ENCODE data around the gene EXOC7. TPM values are rescaled to one million over a fixed set of nuclear protein-coding genes. Genes with fewer than 3 reads are reported as not detected.
"Not testable (repeated sequence)": the region's sequence is repeated elsewhere in the genome, so short reads cannot be mapped to it uniquely, and the experiment has no call there.

Gene EXOC7
- total RNA-seq, 1 experiment from 2014 or later, result 117 TPM

DNA sequence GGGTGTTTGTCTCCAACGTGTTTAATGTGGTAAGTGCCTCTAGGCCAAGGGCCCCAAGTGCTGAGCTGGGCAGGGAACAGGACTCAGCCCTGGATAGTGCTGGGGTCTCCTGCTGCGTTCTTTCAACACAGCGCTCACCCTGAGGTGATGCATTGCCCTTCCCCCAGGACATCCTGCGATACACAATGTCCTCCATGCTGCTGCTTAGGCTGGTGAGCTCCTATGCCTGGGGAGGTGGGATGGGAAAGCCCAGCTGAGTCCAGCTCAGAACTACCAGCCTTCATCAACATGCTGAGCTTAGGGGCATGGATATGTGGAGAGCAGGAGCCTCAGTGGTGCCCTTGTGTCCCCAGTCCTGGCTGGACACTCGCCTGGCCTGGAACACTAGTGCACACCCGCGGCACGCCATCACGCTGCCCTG is 24.0 kb downstream of the EXOC7 start:
- BruUV-seq (replicated peaks), result no TSS peak
- intact Hi-C loops (cut with micrococcal nuclease; ENCODE audit: unreplicated experiment), result loop anchor here (10.0 kb wide), 1 partner anchor 65 kb away; no protein-coding TSS in a partner anchor
- TF ChIP-seq CTCF (conservative IDR thresholded peaks at IDR 0.05; ENCODE audit: low read depth, low read length) (no peak), EZH2 (IDR thresholded peaks at IDR 0.05; ENCODE audit: borderline replicate concordance, low read depth, low read length, poor library complexity, severe bottlenecking) (no peak)
- ChIA-PET POLR2A (ENCODE audit: low non-redundant PET) (no interaction called here), CTCF (no interaction called here)
- no peaks in the 10 kb centered on the region for H3K9me3 ChIP-seq (ENCODE audit: low read depth, low read length, poor library complexity, severe bottlenecking)
- peaks cover 7% of the 10 kb centered on the region for H3K4me1 ChIP-seq (ENCODE audit: insufficient read depth, low read length, poor library complexity, severe bottlenecking)
- no peak overlapping the region for H3K27ac ChIP-seq (ENCODE audit: low read depth, low read length, poor library complexity, severe bottlenecking)
- peaks cover 19% of the 10 kb centered on the region for H3K36me3 ChIP-seq (ENCODE audit: insufficient read depth, low read length, poor library complexity, severe bottlenecking)
- peaks cover 58% of the 10 kb centered on the region for H3K27me3 ChIP-seq (replicated peaks; ENCODE audit: insufficient read depth, low read depth, low read length, poor library complexity)
- H3K4me3 ChIP-seq (ENCODE audit: low read depth, low read length, poor library complexity, severe bottlenecking), result no peak overlapping the region
- no peak for DNase-seq (ENCODE audit: low spot score)

DNA sequence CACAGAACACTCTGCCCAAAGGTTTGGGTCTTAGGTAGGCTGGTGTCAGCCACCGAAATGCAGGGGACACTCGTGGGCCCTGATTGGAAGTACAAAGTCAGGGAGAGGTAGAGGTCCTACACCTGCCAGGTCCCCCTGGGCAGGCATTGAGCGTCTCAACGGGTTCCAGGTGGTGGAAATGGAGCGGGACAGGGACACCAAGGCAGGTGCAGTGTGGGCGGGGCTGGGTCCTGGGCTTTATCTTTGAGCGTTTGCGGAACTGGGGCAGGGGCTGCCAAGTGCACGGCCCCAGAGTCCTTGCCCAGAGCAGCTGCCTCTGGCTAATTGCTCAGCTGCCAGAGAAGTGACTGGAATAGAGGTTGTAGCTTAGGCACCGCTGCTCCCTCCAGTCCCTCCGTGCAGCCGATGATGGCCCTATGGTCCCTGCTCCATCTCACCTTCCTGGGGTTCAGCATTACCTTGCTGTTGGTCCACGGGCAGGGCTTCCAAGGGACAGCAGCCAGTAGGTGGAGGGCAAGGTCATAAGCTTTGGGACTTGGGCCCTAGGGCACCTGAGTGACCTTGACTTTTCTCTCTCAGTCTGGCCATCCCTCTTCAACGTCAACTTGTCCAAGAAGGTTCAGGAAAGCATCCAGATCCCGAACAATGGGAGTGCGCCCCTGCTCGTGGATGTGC is 24.6 kb downstream of the EXOC7 start, which contains the start of gene ZACN:
Gene ZACN, plus strand, starts transcription at position 323 of the 675 bp plus-strand sequence. Its CDS starts 83 bp downstream, at position 406.
- ChIA-PET CTCF (no interaction called here), POLR2A (ENCODE audit: low non-redundant PET) (no interaction called here)
- BruUV-seq (replicated peaks), result no TSS peak
- Histone ChIP-seq H3K27ac (ENCODE audit: low read depth, low read length, poor library complexity, severe bottlenecking) (no peak within 1 kb of the TSS), H3K4me3 (ENCODE audit: low read depth, low read length, poor library complexity, severe bottlenecking) (no peak within 1 kb of the TSS), H3K9me3 (ENCODE audit: low read depth, low read length, poor library complexity, severe bottlenecking) (no peaks in the 10 kb centered on the region), H3K27me3 (replicated peaks; ENCODE audit: insufficient read depth, low read depth, low read length, poor library complexity) (peaks cover 63% of the 10 kb centered on the region), H3K36me3 (ENCODE audit: insufficient read depth, low read length, poor library complexity, severe bottlenecking) (peaks cover 16% of the 10 kb centered on the region), H3K4me1 (ENCODE audit: insufficient read depth, low read length, poor library complexity, severe bottlenecking) (peaks cover 8% of the 10 kb centered on the region)
- intact Hi-C loops (cut with micrococcal nuclease; ENCODE audit: unreplicated experiment), result loop anchor here (10.0 kb wide), 1 partner anchor 64 kb away; no protein-coding TSS in a partner anchor
- no peak for TF ChIP-seq CTCF (conservative IDR thresholded peaks at IDR 0.05; ENCODE audit: low read depth, low read length)
- no peak for TF ChIP-seq EZH2 (IDR thresholded peaks at IDR 0.05; ENCODE audit: borderline replicate concordance, low read depth, low read length, poor library complexity, severe bottlenecking)
- no peak for DNase-seq (ENCODE audit: low spot score)

DNA sequence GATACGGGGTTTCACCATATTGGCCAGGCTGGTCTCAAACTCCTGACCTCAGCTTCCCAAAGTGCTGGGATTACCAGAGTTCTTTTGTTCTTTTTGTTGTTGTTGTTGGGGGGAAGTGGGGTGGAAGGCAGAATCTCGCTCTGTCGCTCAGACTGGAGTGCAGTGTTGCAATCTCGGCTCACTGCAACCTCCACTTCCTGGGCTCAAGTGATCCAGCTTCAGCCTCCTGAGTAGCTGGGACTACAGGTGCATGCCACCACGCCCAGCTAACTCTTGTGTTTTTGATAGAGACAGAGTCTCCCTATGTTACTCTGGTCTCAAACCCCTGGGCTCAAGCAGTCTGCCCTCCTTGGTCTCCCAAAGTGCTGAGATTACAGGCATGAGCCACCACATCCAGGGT is 25.2 kb downstream of the EXOC7 start:
- BruUV-seq (replicated peaks); H3K27ac ChIP-seq (ENCODE audit: low read depth, low read length, poor library complexity, severe bottlenecking); H3K4me3 ChIP-seq (ENCODE audit: low read depth, low read length, poor library complexity, severe bottlenecking); H3K9me3 ChIP-seq (ENCODE audit: low read depth, low read length, poor library complexity, severe bottlenecking); CTCF ChIA-PET; POLR2A ChIA-PET (ENCODE audit: low non-redundant PET); DNase-seq (ENCODE audit: low spot score); H3K4me1 ChIP-seq (ENCODE audit: insufficient read depth, low read length, poor library complexity, severe bottlenecking): not testable (repeated sequence)
- intact Hi-C loops (cut with micrococcal nuclease; ENCODE audit: unreplicated experiment), result loop anchor here (10.0 kb wide), 1 partner anchor 64 kb away; no protein-coding TSS in a partner anchor
- Histone ChIP-seq H3K27me3 (replicated peaks; ENCODE audit: insufficient read depth, low read depth, low read length, poor library complexity) (peaks cover 70% of the 10 kb centered on the region), H3K36me3 (ENCODE audit: insufficient read depth, low read length, poor library complexity, severe bottlenecking) (peaks cover 11% of the 10 kb centered on the region)

Data from A673 (cell line).